Measurements from ENCODE around the gene BMP7.

BMP7 gene

DNA sequence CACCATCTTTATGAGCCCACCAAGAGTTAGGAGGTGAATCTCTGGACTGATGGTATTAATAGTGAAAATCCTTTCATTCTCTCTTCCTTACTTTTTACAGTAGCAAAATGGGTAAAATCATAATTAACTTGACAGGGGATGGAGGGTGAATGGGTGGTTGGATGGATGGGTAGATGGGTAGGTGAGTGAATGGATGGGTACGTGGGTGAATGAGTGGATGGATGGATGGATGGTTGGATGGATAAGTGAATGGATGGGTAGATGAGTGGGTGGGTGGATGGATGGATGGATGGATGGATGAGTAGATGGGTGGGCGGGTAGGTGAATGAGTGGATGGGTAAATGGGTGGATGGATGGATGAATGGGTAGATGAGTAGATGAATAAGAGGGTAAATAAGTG lies 63.2 kb downstream of the BMP7 start:
- TF ChIP-seq, protein P1, sequence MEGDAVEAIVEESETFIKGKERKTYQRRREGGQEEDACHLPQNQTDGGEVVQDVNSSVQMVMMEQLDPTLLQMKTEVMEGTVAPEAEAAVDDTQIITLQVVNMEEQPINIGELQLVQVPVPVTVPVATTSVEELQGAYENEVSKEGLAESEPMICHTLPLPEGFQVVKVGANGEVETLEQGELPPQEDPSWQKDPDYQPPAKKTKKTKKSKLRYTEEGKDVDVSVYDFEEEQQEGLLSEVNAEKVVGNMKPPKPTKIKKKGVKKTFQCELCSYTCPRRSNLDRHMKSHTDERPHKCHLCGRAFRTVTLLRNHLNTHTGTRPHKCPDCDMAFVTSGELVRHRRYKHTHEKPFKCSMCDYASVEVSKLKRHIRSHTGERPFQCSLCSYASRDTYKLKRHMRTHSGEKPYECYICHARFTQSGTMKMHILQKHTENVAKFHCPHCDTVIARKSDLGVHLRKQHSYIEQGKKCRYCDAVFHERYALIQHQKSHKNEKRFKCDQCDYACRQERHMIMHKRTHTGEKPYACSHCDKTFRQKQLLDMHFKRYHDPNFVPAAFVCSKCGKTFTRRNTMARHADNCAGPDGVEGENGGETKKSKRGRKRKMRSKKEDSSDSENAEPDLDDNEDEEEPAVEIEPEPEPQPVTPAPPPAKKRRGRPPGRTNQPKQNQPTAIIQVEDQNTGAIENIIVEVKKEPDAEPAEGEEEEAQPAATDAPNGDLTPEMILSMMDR (IDR thresholded peaks at IDR 0.05; ENCODE audit: low read depth, low read length) = no peak
- Histone ChIP-seq H3K36me3 (no peaks in the 10 kb centered on the region), H3K9me3 (no peaks in the 10 kb centered on the region), H3K27me3 (no peaks in the 10 kb centered on the region; the same call in 1 of the 2 replicates), H3K4me3 (ENCODE audit: low read depth, low read length) (no peak overlapping the region), H3K4me1 (peaks cover 3% of the 10 kb centered on the region; the same call in 1 of the 2 replicates)
- no peak for DNase-seq

- Histone ChIP-seq H3K4me3 (ENCODE audit: low read depth, low read length) (no peak overlapping the region), H3K4me1 (peaks cover 3% of the 10 kb centered on the region; the same call in 1 of the 2 replicates), H3K36me3 (no peaks in the 10 kb centered on the region), H3K27me3 (no peaks in the 10 kb centered on the region; the same call in 1 of the 2 replicates), H3K9me3 (no peaks in the 10 kb centered on the region)
- no peak for DNase-seq
- TF ChIP-seq, protein P1 (IDR thresholded peaks at IDR 0.05; ENCODE audit: low read depth, low read length) = no peak
Measured at GRCh38 chr20:57202309-57202708, 64.1 kb downstream of the BMP7 start.

DNA sequence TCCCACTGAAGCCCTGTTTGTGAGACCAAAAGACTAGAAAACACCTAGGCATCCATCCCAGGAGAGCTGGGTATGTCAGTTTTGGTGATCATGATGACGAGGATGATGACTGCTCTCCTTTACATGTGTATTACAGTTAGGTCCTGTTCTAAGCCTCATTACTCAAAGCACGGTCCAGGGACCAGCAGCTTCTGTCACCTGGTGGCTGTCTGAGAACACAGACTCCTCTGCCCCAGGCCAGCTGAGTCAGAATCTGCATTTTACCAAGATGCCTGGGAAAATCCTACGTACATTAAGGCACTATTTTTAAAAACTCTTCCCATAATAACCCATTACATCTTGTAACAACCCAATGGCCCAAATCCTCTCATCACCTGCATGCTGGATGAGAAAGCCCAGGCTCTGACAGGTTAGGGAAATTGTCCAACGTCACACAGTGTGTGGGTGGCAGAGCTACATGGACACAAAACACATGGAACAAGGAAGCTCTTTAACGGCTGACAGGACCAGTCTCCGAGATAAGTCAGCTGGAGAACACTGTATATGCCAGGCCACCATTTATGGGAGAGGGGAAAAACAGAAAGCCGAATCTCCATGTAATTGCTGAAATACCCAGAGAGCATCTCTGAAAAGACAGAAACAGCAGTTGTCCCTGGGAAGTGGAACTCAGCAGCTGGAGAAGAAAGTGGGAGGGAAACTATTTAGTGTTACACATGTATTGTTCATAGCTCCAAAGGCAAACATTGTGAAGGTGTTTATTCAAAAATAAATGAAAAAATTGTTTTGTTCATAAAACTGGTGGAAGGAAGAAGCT lies 65.4 kb downstream of the BMP7 start:
- Histone ChIP-seq H3K4me1 (peaks cover 3% of the 10 kb centered on the region; the same call in 1 of the 2 replicates), H3K9me3 (no peaks in the 10 kb centered on the region), H3K27me3 (no peaks in the 10 kb centered on the region; the same call in 1 of the 2 replicates), H3K4me3 (ENCODE audit: low read depth, low read length) (no peak overlapping the region), H3K36me3 (no peaks in the 10 kb centered on the region)
- DNase-seq = no peak
- TF ChIP-seq, protein P1 (IDR thresholded peaks at IDR 0.05; ENCODE audit: low read depth, low read length) = no peak

GRCh38 chr20:57199656-57200405 lies 66.6 kb downstream of the BMP7 start:
- TF ChIP-seq, protein P1 (IDR thresholded peaks at IDR 0.05; ENCODE audit: low read depth, low read length) = no peak
- H3K4me1 ChIP-seq = peaks cover 3% of the 10 kb centered on the region; the same call in 1 of the 2 replicates
- no peaks in the 10 kb centered on the region for H3K36me3 ChIP-seq
- H3K9me3 ChIP-seq = no peaks in the 10 kb centered on the region
- H3K4me3 ChIP-seq (ENCODE audit: low read depth, low read length) = no peak overlapping the region
- no peaks in the 10 kb centered on the region; the same call in 1 of the 2 replicates for H3K27me3 ChIP-seq
- no peak for DNase-seq

GRCh38 chr20:57198132-57199072 lies 68.0 kb downstream of the BMP7 start:
- TF ChIP-seq, protein P1 (IDR thresholded peaks at IDR 0.05; ENCODE audit: low read depth, low read length) = no peak
- no peaks in the 10 kb centered on the region for H3K9me3 ChIP-seq
- no peaks in the 10 kb centered on the region for H3K36me3 ChIP-seq
- peaks cover 3% of the 10 kb centered on the region; the same call in 1 of the 2 replicates for H3K4me1 ChIP-seq
- peak; percentile 50 for DNase-seq
- no peaks in the 10 kb centered on the region; the same call in 1 of the 2 replicates for H3K27me3 ChIP-seq
- H3K4me3 ChIP-seq (ENCODE audit: low read depth, low read length) = no peak overlapping the region

Data from BE2C (cell line).